PC-9 (cell line): ENCODE measurements around the gene RHBDD3. TPM values are rescaled to one million over a fixed set of nuclear protein-coding genes. Genes with fewer than 3 reads are reported as not detected.
"Not testable (repeated sequence)": the region's sequence is repeated elsewhere in the genome, so short reads cannot be mapped to it uniquely, and the experiment has no call there.

ENCODE experiments used
- BruUV-seq: library from RNA; stranded (reverse); fragments of 400-500 nt; replicated peaks from 2 replicates; lab custom pipeline; 2021; lab: Mats Ljungman, UMichigan
- CTCF ChIA-PET: fragments of 300-600 bp; sonication (Branson Sonifier 250); formaldehyde crosslinking; loops from one replicate; lab custom pipeline; 2022; ENCODE audit warnings: antibody characterized with exemption; lab: Charles Lee
- POLR2A ChIA-PET: fragments of 300-600 bp; sonication (Branson Sonifier 250); formaldehyde crosslinking; loops from one replicate; lab custom pipeline; 2022; ENCODE audit warnings: antibody characterized with exemption; ENCODE audit not compliant: unreplicated experiment; lab: Charles Lee
- DNase-seq, 2 experiments: peaks; one replicate each; pipeline versions ENCODE4 v3.0.0 to v3.0.0-alpha.2; 2015 to 2022; ENCODE audit warnings: mixed read lengths in 1 of 2
- H2AFZ ChIP-seq: fragments of 200-600 bp; sonication (generic); 2 replicates; pipeline ENCODE4 v1.8.1; 2017; ENCODE audit warnings: antibody characterized with exemption
- H3F3A ChIP-seq: fragments of 200-600 bp; sonication (generic); 2 replicates; pipeline ENCODE4 v1.8.1; 2017; ENCODE audit warnings: antibody characterized with exemption, mild to moderate bottlenecking, low read depth; ENCODE audit not compliant: insufficient read depth
- H3K27ac ChIP-seq: fragments of 200-600 bp; sonication (generic); 2 replicates; pipeline ENCODE4 v1.6.1; 2016; ENCODE audit warnings: mixed run types
- H3K27me3 ChIP-seq: fragments of 200-600 bp; sonication (generic); 2 replicates; pipeline ENCODE4 v1.6.1; 2016; ENCODE audit warnings: low read depth, mixed run types; ENCODE audit not compliant: insufficient read depth
- H3K36me3 ChIP-seq: fragments of 200-600 bp; sonication (generic); 2 replicates; pipeline ENCODE4 v1.6.1; 2016; ENCODE audit warnings: low read depth, mixed run types
- H3K4me1 ChIP-seq: fragments of 200-600 bp; sonication (generic); replicated peaks from 2 replicates; pipeline ENCODE4 v1.6.1; 2016; ENCODE audit warnings: mixed run types; ENCODE audit not compliant: insufficient read depth
- H3K4me2 ChIP-seq: fragments of 200-600 bp; sonication (generic); 2 replicates; pipeline ENCODE4 v1.6.1; 2017; ENCODE audit warnings: mixed run types
- H3K4me3 ChIP-seq: fragments of 200-600 bp; sonication (generic); 2 replicates; pipeline ENCODE4 v1.6.1; 2016; ENCODE audit warnings: mixed run types
- H3K79me2 ChIP-seq: fragments of 200-600 bp; sonication (generic); 2 replicates; pipeline ENCODE4 v1.6.1; 2017; ENCODE audit warnings: low read depth, mixed run types
- H3K9me2 ChIP-seq: fragments of 200-600 bp; sonication (generic); 2 replicates; pipeline ENCODE4 v1.8.1; 2017; ENCODE audit warnings: mild to moderate bottlenecking; ENCODE audit not compliant: insufficient read depth
- H3K9me3 ChIP-seq: fragments of 200-600 bp; sonication (generic); 2 replicates; pipeline ENCODE4 v1.8.1; 2016; ENCODE audit warnings: low read depth; ENCODE audit not compliant: insufficient read depth
- H4K20me1 ChIP-seq: fragments of 200-600 bp; sonication (generic); 2 replicates; pipeline ENCODE4 v1.8.1; 2017; ENCODE audit not compliant: insufficient read depth
- CTCF ChIP-seq: fragments of 200-600 bp; sonication (generic); conservative IDR thresholded peaks from 2 replicates; pipeline ENCODE4 v1.6.1; 2017; ENCODE audit warnings: mixed run types, antibody characterized with exemption, mild to moderate bottlenecking, moderate library complexity
- EZH2 ChIP-seq: fragments of 200-600 bp; sonication (generic); IDR thresholded peaks from 2 replicates; pipeline ENCODE4 v1.8.0; 2017; ENCODE audit warnings: antibody characterized with exemption, low read depth
- intact Hi-C: fragments of 100-400 bp; cut with micrococcal nuclease; formaldehyde crosslinking; loops from one replicate; pipeline ENCODE4 v1.10.0; 2022; ENCODE audit not compliant: unreplicated experiment
- total RNA-seq: library from RNA; stranded (reverse); gene quantifications from 2 replicates; pipeline ENCODE4 v1.2.3, GENCODE V29; 2021

The RHBDD3 gene
- total RNA-seq, 1 experiment from 2014 or later = 17.6 TPM

GRCh38 chr22:29251265-29251664, 16.5 kb downstream of the RHBDD3 start:
- Histone ChIP-seq H3K4me2 (no peak overlapping the region), H4K20me1 (no peaks in the 10 kb centered on the region), H3F3A (no peaks in the 10 kb centered on the region), H3K27me3 (no peaks in the 10 kb centered on the region), H3K27ac (no peak overlapping the region), H3K4me1 (no peaks in the 10 kb centered on the region), H3K4me3 (no peak overlapping the region), H3K36me3 (no peaks in the 10 kb centered on the region), H3K9me2 (no peaks in the 10 kb centered on the region), H2AFZ (no peak overlapping the region), H3K9me3 (no peaks in the 10 kb centered on the region), H3K79me2 (no peaks in the 10 kb centered on the region)
- no peak for DNase-seq
- ChIA-PET POLR2A (no interaction called here), CTCF (no interaction called here)
- intact Hi-C loops = no loop called here
- BruUV-seq = no TSS peak
- TF ChIP-seq EZH2 = no peak
- TF ChIP-seq CTCF = no peak

- BruUV-seq, H3K27me3 ChIP-seq, H3F3A ChIP-seq, DNase-seq, POLR2A ChIA-PET, H4K20me1 ChIP-seq, H3K9me3 ChIP-seq, H3K79me2 ChIP-seq, H3K36me3 ChIP-seq, H2AFZ ChIP-seq, CTCF ChIA-PET, H3K9me2 ChIP-seq, H3K27ac ChIP-seq, H3K4me2 ChIP-seq, H3K4me1 ChIP-seq, H3K4me3 ChIP-seq: not testable (repeated sequence)
- intact Hi-C loops = loop anchor here (5.0 to 10.0 kb wide), 2 partner anchors 206 to 393 kb away; no protein-coding TSS in a partner anchor
These were observed 19.9 kb downstream of the RHBDD3 start for GRCh38 chr22:29247891-29248290.

- 0 out of 2 replicates have a peak, but pooled peaks cover 4% of the 10 kb centered on the region for H3K27me3 ChIP-seq
- no peak overlapping the region for H3K4me2 ChIP-seq
- H3K9me3 ChIP-seq = no peaks in the 10 kb centered on the region
- H3K79me2 ChIP-seq = no peaks in the 10 kb centered on the region
- BruUV-seq = no TSS peak
- H2AFZ ChIP-seq = no peak overlapping the region
- no peaks in the 10 kb centered on the region for H3F3A ChIP-seq
- no peak overlapping the region for H3K4me3 ChIP-seq
- ChIA-PET POLR2A (no interaction called here), CTCF (interaction anchor here (0.6 kb wide), 1 partner anchor 464 kb away, joined by 8 read pairs; no protein-coding TSS in a partner anchor)
- no peaks in the 10 kb centered on the region for H3K36me3 ChIP-seq
- peak in 1 of 2 experiments; percentile 52 for DNase-seq
- no peak overlapping the region for H3K27ac ChIP-seq
- TF ChIP-seq CTCF (peak; percentile 97), EZH2 (no peak)
- intact Hi-C loops = loop anchor here (2.0 to 10.0 kb wide), 3 partner anchors 204 to 645 kb away; no protein-coding TSS in a partner anchor
- H4K20me1 ChIP-seq = no peaks in the 10 kb centered on the region
- no peaks in the 10 kb centered on the region for H3K9me2 ChIP-seq
- H3K4me1 ChIP-seq = no peaks in the 10 kb centered on the region
These were observed 22.0 kb downstream of the RHBDD3 start for GRCh38 chr22:29245626-29246385.
